GM19238 (cell line): ENCODE measurements around the gene ANKS4B.
"Not testable (repeated sequence)": the region's sequence is repeated elsewhere in the genome, so short reads cannot be mapped to it uniquely, and the experiment has no call there.

ENCODE experiments used
- DNase-seq: peaks from one replicate; pipeline ENCODE4 v3.0.0; 2011; ENCODE audit warnings: low spot score; ENCODE audit not compliant: insufficient read length

Gene ANKS4B

DNA sequence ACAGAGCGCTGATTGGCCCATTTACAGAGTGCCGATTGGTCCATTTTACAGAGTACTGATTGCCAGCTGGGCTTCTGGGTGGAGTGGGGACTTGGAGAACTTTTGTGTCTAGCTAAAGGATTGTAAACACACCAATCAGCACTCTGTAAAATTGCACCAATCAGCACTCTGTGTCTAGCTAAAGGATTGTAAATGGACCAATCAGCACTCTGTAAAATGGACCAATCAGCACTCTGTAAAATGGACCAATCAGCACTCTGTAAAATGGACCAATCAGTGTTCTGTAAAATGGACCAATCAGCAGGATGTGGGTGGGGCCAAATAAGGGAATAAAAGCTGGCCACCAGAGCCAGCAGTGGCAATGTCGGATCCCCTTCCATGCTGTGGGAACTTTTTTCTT lies 56.3 kb downstream of the ANKS4B start:
- DNase-seq, result not testable (repeated sequence)

DNA sequence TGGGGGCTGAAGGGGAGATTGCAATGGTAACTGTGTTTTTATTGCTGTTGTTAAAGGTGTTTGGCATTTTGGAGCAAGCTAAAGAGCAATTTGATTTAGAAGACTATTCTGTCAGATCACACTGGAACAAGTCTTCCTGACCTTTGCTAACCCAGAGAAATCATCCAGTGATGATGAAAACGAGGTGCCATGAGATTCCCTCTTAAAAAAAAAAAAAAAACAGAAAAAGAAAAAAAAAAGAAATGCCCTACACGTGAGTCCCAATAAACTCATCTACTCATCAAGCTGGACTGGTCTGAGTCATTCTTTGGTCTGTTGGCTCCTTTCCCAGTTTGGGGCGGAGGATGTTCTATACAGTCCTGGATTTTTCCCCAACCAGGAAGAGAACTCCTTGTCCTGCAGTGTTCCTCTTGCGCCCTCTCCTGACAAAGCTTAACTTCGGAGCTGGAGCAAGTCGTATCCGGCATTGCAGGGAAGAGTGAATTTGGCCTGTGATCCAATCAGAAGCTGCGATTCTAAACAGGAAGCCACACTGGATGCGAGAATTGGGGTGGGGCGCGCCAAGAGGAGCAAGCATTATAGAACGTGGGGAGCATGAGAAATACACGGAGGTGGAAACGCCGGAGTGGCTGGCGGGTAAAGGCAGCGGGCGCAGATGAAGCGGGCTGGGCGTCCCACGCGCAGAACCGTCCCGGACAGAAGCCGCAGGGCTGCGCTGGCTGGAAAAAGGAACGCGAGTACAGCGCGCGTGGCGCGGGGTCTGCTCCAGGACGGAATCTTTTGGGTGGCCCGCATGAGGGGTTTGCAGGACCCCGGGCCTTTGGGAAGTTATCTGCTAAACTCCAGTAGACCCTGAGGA lies 67.0 kb downstream of the ANKS4B start:
- DNase-seq, result peak; percentile 60

DNA sequence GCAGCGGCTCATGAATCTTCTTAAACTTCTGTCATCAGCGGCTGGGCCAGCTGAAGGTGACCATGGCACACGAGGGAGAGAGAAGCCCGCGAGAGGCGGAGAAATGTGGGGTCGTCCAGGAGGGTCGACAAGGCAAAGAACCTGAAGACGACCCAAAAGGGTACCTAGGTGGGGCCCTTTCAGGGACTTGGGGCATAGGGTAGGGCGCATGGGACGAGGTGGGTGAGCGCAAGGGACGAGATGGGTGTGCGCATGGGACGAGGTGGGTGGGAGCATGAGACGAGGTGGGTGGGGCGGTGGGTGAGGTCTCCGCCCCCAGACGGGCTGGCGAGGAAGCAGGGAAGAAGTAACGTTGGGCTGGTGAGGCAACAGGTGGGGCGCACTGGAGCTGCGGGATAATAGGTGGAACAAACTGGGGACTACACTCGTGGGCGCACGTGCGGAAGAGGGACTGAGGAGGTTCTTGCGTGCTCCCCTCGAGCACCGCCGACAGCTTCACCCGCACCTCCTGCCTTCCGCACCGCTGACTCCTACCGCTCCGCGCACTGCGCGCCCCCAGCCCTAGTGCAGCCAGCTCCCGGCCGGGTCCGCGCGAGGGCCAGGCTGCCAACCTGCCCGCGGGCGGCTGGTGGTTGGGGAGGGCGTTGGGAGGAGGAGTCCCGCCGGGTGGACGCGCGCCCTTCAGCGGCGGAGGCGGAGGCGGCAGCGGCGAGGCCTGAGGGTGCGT lies 67.8 kb downstream of the ANKS4B start:
- peak; percentile 74 for DNase-seq

DNA sequence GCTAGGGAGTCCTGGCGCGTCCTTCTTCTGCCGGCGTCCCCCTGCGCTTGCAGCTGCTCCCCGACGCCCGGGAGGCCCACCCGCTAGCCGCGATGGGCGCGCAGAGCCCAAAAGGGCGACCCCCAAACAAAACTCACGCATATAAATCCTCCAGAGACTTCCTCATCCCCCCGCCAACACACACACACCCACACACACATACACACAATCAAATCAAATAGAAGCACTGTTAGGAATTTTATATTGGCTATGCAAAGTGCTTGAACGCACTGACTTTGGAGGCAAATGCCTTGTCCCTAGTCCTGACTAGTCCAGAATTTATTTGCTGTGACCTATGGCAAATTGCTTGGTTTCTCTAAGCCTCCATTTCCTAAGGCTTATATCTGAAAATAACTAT lies 68.4 kb downstream of the ANKS4B start:
- no peak for DNase-seq

DNA sequence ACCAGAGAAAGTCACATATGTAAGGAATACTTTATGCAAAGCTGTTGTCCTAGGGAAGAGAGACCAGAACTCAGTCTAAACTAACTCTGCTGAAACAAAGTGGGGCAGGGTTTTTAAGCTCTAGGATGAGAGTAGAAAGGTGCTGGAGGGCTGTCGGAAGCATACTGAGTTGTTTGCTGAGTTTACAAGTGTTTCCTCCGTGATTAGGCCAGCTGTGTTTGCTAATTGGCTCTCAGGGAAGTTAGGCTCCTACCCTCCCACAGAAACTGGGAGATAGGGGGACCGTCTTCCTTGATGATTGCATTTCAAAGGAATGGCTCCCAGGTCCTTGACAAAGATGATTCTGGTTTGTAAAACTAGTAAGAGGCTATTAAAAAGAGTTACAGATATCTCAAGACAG lies 69.0 kb downstream of the ANKS4B start:
- DNase-seq, result no peak

DNA sequence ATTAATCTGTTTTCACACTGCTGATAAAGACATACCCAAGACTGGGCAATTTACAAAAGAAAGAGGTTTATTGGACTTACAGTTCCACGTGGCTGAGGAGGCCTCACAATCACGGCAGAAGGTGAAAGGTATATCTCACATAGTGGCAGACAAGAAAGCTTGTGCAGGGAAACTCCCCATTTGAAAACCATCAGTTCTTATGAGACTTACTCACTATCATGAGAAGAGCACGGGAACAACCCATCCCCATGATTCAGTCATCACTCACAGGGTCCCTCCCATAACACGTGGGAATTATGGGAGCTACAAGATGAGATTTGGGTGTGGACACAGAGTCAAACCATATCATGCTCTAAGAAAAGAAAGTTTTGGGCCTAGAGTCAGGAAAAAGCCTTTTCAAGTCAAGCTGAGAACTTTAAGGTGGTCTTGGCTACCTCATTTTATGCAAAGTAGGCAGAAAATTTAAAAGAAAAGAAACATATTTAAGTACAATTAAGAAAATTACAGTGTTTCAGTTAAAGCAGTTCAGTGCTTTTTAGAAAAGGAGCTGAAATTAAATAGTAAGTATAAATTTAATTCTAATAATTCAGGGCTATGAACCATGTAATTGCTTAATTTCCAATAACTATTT lies 69.5 kb downstream of the ANKS4B start:
- DNase-seq, result no peak
